HUES48 (cell line): Measurements from ENCODE around the gene LRRC63.
A peak's percentile ranks its signal among the peaks of the same experiment; 100 is the strongest.
"Not testable (repeated sequence)": the region's sequence is repeated elsewhere in the genome, so short reads cannot be mapped to it uniquely, and the experiment has no call there.

Experiments used
- H3K27ac ChIP-seq: one replicate; pipeline ENCODE4 v1.7.0; 2013; ENCODE audit warnings: low read depth, low read length, inconsistent platforms
- H3K27me3 ChIP-seq: 2 replicates; pipeline ENCODE4 v1.6.1; 2013; ENCODE audit warnings: mild to moderate bottlenecking, low read length; ENCODE audit not compliant: control insufficient read depth, insufficient read depth
- H3K36me3 ChIP-seq: 2 replicates; pipeline ENCODE4 v1.6.1; 2013; ENCODE audit warnings: low read length; ENCODE audit not compliant: control insufficient read depth, insufficient read depth
- H3K4me1 ChIP-seq: 2 replicates; pipeline ENCODE4 v1.6.1; 2013; ENCODE audit warnings: mild to moderate bottlenecking, low read length; ENCODE audit not compliant: control insufficient read depth, insufficient read depth
- H3K4me3 ChIP-seq: 2 replicates; pipeline ENCODE4 v1.5.1; 2013; ENCODE audit warnings: mild to moderate bottlenecking, low read depth, low read length
- H3K9ac ChIP-seq: 2 replicates; pipeline ENCODE4 v1.6.1; 2013; ENCODE audit warnings: mild to moderate bottlenecking, low read depth, low read length, moderate library complexity
- H3K9me3 ChIP-seq: 2 replicates; pipeline ENCODE4 v1.6.1; 2013; ENCODE audit warnings: low read length; ENCODE audit not compliant: control insufficient read depth, insufficient read depth

Gene LRRC63

DNA sequence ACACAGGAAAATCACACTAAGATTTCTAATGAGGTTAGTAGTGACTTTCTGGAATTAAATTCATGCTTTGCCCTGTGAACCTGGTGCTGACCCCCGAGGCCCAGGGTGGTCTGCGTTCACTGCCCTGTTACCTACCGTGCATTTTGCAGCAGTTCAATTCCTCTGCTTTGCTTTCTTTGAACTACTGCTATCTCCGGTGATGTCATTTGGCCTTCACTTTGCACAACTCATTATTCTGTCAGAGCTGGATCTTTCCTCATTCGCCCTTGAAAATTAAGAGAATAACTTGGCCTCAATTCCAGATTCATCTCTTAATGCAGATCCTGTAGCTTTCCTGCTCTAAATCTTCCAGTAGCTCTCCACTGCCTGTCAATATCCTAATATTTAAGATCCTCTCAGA, 8.8 kb upstream of the LRRC63 start:
- Histone ChIP-seq H3K27me3 (no peaks in the 10 kb centered on the region), H3K4me1 (peaks cover 4% of the 10 kb centered on the region; the same call in 1 of the 2 replicates), H3K9ac (no peak overlapping the region), H3K36me3 (no peaks in the 10 kb centered on the region), H3K27ac (no peak overlapping the region), H3K4me3 (no peak overlapping the region), H3K9me3 (no peaks in the 10 kb centered on the region)

DNA sequence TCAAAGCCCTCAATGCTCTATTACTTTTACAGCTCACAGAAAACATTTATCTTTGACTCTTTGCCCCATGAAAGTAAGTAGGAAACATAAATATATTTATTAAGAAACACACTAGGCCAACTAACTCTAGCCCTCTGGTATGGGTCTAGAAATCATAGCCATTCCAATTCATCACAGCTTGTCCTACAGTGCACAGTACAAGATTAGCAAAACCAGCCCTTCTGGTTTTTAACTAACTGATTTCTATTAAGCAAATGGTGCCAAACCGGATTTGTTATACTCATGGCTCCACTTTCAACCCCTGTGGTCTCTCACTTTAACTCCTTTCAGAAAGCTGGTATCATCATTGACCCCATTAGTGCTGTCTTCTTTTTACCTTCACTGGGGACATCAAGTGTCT, 5.6 kb upstream of the LRRC63 start:
- H3K27me3 ChIP-seq: peaks cover 7% of the 10 kb centered on the region
- H3K9ac ChIP-seq: no peak overlapping the region
- peaks cover 5% of the 10 kb centered on the region for H3K4me1 ChIP-seq
- H3K9me3 ChIP-seq: no peaks in the 10 kb centered on the region
- no peak overlapping the region for H3K4me3 ChIP-seq
- H3K27ac ChIP-seq: no peak overlapping the region
- no peaks in the 10 kb centered on the region for H3K36me3 ChIP-seq

DNA sequence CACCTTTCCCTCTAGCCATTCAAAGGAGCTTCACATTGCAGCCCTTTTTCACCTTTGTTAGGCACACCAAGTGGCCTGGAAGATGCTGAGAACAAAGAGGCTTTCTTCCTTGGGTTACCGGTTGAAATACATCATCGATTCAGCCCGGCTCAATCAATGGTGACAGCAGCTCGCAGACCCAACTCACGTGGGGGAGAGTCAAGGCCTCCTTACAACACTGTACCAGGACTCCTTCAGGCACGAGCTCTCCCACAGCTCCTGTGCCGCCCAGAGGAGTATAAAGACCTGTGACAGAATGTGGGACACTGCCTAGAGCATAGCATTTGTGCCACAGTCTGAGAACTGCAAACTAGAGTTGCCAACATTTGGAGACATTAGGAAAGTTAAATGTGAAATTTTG, 3.9 kb upstream of the LRRC63 start:
- no peak overlapping the region for H3K9ac ChIP-seq
- H3K9me3 ChIP-seq: no peaks in the 10 kb centered on the region
- peaks cover 10% of the 10 kb centered on the region for H3K4me1 ChIP-seq
- no peak overlapping the region for H3K27ac ChIP-seq
- H3K36me3 ChIP-seq: no peaks in the 10 kb centered on the region
- H3K4me3 ChIP-seq: no peak overlapping the region
- H3K27me3 ChIP-seq: peaks cover 22% of the 10 kb centered on the region

DNA sequence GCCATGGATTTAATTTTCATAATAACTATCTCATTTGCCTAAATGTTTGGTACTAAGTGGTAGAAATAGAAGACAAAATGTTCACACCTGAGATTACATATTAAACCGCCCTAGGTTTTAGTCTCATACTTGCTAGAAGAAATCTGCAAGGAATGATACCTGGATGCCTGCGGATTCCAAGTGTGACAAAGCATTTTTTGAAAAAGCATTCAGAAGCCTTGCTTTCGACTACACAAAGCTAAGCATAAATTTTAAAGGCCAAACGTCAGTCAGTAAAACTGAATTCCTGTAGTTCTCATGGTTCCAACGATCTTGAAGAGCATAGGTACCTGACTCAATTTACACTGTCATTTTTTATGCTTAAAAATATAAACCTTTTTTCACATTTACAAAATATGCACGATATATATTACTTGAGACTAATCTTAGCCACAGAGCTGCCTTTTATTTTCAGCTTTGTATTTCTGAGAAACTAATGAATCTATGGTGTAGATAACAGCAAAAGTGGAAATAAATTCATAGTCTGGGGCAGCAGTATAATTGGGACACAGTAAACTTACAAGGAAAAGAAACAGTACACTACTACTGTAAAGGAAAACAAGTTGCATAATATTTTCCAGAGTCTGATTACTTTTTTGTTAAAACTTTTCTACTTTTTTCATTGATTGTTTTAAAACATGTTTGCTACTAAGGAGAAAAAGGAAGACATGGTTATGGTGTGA, 1.2 kb upstream of the LRRC63 start:
- no peaks in the 10 kb centered on the region for H3K36me3 ChIP-seq
- H3K4me1 ChIP-seq: peaks cover 10% of the 10 kb centered on the region
- H3K9ac ChIP-seq: no peak overlapping the region
- no peak overlapping the region for H3K27ac ChIP-seq
- H3K4me3 ChIP-seq: no peak overlapping the region
- H3K9me3 ChIP-seq: no peaks in the 10 kb centered on the region
- peaks cover 22% of the 10 kb centered on the region for H3K27me3 ChIP-seq

DNA sequence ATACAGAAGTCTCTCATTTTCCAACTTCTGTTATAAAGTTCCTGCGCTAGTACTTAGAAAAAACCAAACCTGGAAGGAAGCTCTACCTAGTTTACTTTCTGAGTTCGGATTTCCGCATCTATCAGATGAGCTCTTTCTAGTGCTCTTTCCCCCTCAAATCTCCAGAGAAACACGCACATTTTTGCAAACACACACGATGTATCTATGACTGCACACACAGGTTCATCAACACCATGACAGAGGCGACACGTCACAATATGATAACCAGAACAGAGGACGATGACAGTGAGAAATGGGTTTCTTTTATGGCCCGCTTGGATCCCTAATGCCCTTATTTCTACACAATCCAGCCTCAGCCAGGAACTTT, 629 bp upstream of the LRRC63 start:
- H3K9me3 ChIP-seq: no peaks in the 10 kb centered on the region
- H3K4me1 ChIP-seq: peaks cover 10% of the 10 kb centered on the region
- no peak overlapping the region for H3K9ac ChIP-seq
- H3K36me3 ChIP-seq: no peaks in the 10 kb centered on the region
- peaks cover 22% of the 10 kb centered on the region for H3K27me3 ChIP-seq
- peak overlapping the region; percentile 67 for H3K4me3 ChIP-seq
- no peak overlapping the region for H3K27ac ChIP-seq

DNA sequence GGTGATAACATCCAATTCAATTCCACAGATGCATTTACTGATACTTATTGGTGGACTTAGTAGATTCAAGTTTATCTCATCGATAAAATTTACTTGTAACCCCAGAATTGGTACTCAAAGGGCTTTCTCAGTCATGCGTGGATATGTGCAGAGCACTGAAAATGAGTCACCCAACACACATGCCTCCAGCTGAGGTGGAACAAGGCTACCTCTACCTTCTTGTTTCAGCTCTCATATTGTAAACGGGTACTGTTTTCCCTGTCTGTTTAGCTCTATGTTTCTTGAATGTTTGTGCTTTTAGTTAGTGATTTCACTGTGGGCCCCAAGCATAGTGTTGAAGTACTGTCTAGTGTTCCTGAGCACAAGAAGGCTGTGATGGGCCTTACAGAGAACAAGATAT, 1.5 kb downstream of the LRRC63 start:
- peaks cover 5% of the 10 kb centered on the region for H3K4me1 ChIP-seq
- H3K36me3 ChIP-seq: no peaks in the 10 kb centered on the region
- H3K9me3 ChIP-seq: no peaks in the 10 kb centered on the region
- H3K27me3 ChIP-seq: peaks cover 22% of the 10 kb centered on the region
- no peak overlapping the region for H3K9ac ChIP-seq
- no peak overlapping the region for H3K27ac ChIP-seq
- H3K4me3 ChIP-seq: no peak overlapping the region

DNA sequence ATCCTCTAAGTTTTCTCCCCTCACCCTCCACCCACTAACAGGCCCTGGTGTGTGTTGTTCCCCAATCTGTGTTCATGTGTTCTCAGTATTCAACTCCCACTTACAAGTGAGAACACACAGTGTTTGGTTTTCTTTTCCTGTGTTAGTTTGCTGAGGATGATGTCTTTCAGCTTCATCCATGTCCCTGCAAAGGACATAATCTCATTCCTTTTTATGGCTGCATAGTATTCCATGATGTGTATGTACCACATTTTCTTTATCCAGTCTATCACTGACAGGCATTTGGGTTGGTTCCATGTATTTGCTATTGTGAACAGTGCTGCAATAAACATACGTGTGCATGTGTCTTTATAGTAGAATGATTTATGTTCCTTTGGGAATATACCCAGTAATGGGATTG, 3.0 kb downstream of the LRRC63 start:
- H3K27ac ChIP-seq, H3K9ac ChIP-seq, H3K4me3 ChIP-seq, H3K9me3 ChIP-seq, H3K4me1 ChIP-seq, H3K36me3 ChIP-seq: not testable (repeated sequence)
- peaks cover 22% of the 10 kb centered on the region for H3K27me3 ChIP-seq

DNA sequence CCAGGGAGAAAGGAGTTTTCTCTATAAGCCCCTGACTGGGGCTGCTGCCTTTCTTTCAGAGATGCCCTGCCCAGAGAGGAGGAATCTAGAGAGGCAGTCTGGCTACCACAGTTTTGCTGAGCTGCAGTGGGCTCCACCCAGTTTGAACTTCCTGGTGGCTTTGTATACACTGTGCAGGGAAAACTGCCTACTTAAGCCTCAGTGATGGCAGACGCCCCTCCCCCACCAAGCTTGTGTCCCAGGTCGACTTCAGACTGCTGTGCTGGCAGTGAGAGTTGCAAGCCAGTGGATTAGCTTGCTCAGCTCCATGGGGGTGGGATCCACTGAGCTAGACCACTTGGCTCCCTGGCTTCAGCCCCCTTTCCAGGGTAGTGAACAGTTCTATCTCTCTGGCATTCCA, 8.5 kb downstream of the LRRC63 start:
- H3K4me1 ChIP-seq, H3K9ac ChIP-seq, H3K9me3 ChIP-seq, H3K4me3 ChIP-seq, H3K27me3 ChIP-seq, H3K27ac ChIP-seq, H3K36me3 ChIP-seq: not testable (repeated sequence)

DNA sequence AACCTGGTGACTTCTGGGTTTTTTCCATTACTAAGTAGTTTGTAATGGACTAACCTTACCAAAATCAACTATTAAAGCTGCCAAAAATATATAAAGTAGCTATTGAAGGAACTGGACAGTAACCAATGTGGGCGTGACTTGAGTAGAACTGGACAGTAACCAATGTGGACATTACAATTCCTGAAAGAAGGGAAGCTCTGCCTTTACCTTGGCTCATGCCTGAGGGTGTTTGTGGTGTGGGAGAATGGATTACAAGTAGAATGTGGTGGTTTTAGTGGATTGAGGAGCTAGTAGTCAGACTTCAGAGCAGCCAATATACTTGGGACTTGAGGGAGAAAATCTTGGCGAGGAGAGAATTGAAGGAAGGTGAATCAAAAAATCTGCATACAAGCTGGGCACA, 17.5 kb downstream of the LRRC63 start:
- H3K4me1 ChIP-seq: no peaks in the 10 kb centered on the region

DNA sequence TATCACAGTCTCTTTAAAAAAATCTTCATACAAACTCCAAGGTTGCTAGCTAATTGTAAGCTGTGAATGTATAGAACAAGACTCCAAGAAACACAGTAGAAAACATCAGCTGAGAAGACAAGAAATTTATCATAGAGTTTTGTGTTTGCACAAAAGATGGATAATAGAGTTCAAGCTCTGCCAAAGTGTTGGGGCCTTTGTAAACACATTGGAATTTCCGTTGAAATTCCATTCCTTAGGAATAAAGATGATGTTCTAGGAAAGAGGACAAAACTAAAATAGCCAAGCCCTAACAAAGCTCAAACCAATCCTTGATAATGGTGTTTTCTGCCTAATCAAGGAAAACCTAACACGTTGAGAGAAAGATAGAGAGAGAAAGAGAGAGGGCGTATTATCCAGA, 20.6 kb downstream of the LRRC63 start:
- no peaks in the 10 kb centered on the region for H3K27me3 ChIP-seq
- no peaks in the 10 kb centered on the region for H3K36me3 ChIP-seq
- no peak overlapping the region for H3K27ac ChIP-seq
- no peaks in the 10 kb centered on the region; the same call in 1 of the 2 replicates for H3K9me3 ChIP-seq
- no peaks in the 10 kb centered on the region for H3K4me1 ChIP-seq
- H3K4me3 ChIP-seq: no peak overlapping the region
- no peak overlapping the region for H3K9ac ChIP-seq

More for the DNA sequence above, 17.5 kb downstream of the LRRC63 start:
- Histone ChIP-seq H3K27me3 (no peaks in the 10 kb centered on the region), H3K9ac (no peak overlapping the region), H3K4me3 (no peak overlapping the region), H3K36me3 (no peaks in the 10 kb centered on the region), H3K27ac (no peak overlapping the region), H3K9me3 (no peaks in the 10 kb centered on the region; the same call in 1 of the 2 replicates)

DNA sequence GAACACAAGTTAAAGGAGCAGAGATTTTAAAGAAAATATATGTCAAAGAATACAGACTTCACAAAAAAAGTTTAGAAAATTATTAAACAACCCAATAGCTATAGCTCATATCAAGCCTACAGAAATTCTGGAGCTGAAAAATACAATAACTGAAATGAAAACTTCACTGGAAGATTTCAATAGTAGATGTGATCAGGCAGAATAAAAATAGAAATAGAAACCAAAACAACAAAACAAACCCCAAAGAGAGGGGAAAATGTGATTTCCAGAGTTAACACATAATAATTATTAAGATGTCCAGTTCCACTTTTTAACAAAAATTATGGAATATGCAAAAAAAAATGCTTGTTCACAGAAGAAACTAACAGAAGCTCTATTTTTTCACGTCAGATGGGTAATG, 23.6 kb downstream of the LRRC63 start:
- H3K9me3 ChIP-seq: no peaks in the 10 kb centered on the region; the same call in 1 of the 2 replicates
- no peaks in the 10 kb centered on the region for H3K27me3 ChIP-seq
- no peak overlapping the region for H3K9ac ChIP-seq
- no peak overlapping the region for H3K4me3 ChIP-seq
- no peaks in the 10 kb centered on the region for H3K36me3 ChIP-seq
- H3K27ac ChIP-seq: no peak overlapping the region
- no peaks in the 10 kb centered on the region for H3K4me1 ChIP-seq
